GM13976 (cell line): ENCODE data around the gene SLC28A3.
"Not testable (repeated sequence)": the region's sequence is repeated elsewhere in the genome, so short reads cannot be mapped to it uniquely, and the experiment has no call there.

Source experiments
- DNase-seq: peaks from one replicate; pipeline ENCODE4 v3.0.0; 2012; ENCODE audit warnings: low spot score
- in situ Hi-C: fragments of 300-500 bp; cut with MboI; formaldehyde crosslinking; loops from one replicate; pipeline ENCODE4 v1.12.0; 2022; ENCODE audit warnings: low sequenced_read_pairs, mixed read lengths, inconsistent platforms; ENCODE audit not compliant: unreplicated experiment
- TF ChIP-seq, protein P1 (sequence below): IDR thresholded peaks from 2 replicates; pipeline ENCODE4 v1.5.1; 2012; ENCODE audit warnings: borderline replicate concordance, mild to moderate bottlenecking; ENCODE audit not compliant: insufficient read depth; ENCODE audit errors: extremely low read depth, missing control alignments, control extremely low read depth

Gene SLC28A3

DNA sequence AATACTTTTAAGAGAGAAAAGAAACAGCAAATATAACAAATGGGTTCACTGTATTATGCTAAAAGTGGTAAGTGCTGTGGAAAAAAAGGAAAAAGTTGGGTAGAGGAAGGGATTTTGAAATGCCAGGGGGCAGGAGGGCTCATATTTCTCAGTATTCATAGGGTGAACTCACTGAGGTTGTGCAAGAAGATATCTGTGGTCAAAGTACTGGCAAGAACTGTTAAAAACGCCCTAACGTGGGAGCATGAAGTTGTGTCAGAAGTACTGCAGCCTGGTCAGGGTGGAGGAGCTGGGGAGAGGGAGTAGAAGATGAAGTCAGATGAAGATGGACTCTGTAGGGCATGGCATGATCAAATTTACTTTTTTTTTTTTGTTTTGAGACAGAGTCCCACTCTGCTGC lies 31.2 kb upstream of the SLC28A3 start:
- TF ChIP-seq, protein P1, sequence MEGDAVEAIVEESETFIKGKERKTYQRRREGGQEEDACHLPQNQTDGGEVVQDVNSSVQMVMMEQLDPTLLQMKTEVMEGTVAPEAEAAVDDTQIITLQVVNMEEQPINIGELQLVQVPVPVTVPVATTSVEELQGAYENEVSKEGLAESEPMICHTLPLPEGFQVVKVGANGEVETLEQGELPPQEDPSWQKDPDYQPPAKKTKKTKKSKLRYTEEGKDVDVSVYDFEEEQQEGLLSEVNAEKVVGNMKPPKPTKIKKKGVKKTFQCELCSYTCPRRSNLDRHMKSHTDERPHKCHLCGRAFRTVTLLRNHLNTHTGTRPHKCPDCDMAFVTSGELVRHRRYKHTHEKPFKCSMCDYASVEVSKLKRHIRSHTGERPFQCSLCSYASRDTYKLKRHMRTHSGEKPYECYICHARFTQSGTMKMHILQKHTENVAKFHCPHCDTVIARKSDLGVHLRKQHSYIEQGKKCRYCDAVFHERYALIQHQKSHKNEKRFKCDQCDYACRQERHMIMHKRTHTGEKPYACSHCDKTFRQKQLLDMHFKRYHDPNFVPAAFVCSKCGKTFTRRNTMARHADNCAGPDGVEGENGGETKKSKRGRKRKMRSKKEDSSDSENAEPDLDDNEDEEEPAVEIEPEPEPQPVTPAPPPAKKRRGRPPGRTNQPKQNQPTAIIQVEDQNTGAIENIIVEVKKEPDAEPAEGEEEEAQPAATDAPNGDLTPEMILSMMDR, result no peak
- DNase-seq, result no peak
- in situ Hi-C loops, result no loop called here

DNA sequence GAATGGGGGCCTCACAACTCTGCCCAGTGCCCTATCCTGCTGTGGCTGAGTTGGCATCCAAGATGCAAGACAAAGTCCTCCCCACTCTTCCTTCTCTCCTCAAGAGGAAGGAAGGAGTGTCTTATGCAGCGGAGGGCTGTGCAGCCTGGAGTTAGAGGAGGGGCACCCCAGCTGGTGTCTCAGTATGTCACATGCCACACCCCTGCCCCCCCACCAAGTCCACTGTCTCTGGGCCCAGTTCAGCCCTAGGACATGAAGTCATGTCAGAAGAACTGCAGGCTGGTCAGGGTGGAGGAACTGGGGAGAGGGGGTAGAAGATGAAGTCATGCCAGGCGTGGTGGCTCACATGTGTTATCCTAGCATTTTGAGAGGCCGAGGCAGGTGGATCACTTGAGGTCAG lies 28.0 kb upstream of the SLC28A3 start:
- TF ChIP-seq, protein P1, result no peak
- DNase-seq, result no peak
- in situ Hi-C loops, result no loop called here

- in situ Hi-C loops, result not testable (repeated sequence)
Observed at GRCh38 chr9:84367726-84368125, 27.2 kb upstream of the SLC28A3 start.

DNA sequence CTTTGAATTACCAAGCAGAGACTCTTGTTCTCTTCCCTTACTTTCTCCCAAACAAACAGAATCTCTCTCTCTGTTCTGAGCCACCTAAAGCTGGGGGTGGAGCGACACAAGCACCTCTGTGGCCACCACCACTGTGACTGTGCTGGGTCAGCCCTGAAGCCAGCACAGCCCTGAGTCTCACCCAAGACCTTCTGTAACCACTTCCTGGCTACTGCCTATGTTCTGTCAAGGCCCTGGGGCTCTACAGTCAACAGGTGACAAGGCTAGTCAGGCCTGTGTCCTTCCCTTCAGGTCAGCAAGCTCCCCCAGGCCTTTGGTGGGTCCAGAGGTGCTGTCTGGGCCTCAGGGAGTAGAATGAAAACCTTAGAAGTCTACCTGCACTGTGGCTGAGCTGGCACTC lies 26.1 kb upstream of the SLC28A3 start:
- in situ Hi-C loops, result no loop called here
- TF ChIP-seq, protein P1, result no peak
- no peak for DNase-seq

More at GRCh38 chr9:84367726-84368125, 27.2 kb upstream of the SLC28A3 start:
- not testable (repeated sequence) for DNase-seq

DNA sequence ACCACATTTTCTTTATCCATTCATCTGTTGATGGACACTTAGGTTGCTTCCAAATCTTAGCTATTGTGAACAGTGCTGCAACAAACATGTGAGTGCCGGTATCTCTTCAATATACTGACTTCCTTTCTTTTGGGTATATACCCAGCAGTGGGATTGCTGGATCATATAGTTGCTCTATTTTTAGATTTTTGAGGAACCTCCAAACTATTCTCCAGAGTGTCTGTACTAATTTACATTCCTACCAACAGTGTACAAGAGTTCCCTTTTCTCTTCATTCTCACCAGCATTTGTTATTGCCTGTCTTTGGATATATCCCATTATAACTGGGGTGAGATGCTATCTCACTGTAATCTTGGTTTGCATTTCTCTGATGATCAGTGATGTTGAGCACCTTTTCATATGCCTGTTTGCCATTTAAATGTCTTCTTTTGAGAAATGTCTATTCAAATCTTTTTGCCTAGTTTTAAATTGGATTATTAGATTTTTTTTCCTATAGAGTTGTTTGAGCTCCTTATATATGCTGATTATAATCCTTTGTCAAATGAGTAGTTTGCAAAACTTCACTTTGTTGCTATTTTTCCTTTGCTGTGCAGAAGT lies 24.4 kb upstream of the SLC28A3 start:
- in situ Hi-C loops, DNase-seq: not testable (repeated sequence)

- no peak for DNase-seq
- TF ChIP-seq, protein P1, result no peak
- in situ Hi-C loops, result no loop called here
Observed at GRCh38 chr9:84361645-84362044, 21.1 kb upstream of the SLC28A3 start.

DNA sequence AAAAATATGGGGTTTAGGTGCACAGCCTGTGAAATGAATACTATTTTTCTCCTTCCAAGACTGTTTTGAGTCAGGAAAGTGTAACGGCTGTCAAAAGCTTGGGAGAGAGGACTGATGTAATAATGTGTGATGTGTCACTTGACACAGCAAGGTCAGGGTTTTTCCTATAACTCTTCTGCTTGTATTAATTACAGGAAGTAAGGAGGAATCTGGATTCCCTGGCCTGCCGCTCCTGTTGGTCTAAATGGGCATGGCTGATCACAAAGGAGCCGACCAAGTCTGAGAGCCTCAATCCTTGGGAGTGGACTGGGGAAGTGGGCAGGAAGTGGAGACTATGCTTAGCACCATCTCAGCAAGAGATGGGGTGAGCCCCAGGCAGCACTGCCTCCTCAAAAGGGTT lies 16.7 kb upstream of the SLC28A3 start:
- no peak for DNase-seq
- in situ Hi-C loops, result no loop called here
- TF ChIP-seq, protein P1, result no peak

DNA sequence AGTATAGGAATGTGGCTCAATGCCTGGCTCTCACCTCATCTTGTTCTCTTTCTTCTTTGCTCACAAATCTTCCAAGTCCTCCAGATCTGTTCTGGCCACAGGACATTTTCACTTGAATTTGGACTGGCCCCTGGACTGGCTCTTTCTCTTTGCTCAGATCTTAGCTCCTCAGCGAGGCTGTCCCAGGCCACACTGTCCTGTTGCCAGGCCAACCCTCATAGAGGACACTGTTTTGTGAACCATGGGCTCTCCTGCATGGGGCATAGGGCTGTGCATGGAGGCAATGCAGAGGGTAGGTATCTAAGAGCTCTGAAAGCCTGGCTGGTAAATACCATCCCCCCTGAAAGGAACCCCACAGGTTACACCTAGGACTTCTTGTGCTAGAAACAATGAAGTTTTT lies 13.5 kb upstream of the SLC28A3 start:
- no peak for DNase-seq
- TF ChIP-seq, protein P1, result no peak
- in situ Hi-C loops, result no loop called here
